BE2C (cell line): ENCODE data around the gene TRIM65. TPM values are rescaled to one million over a fixed set of nuclear protein-coding genes. Genes with fewer than 3 reads are reported as not detected.

Experiments
- DNase-seq: peaks from one replicate; pipeline ENCODE4 v3.0.0-alpha.2; 2020
- H3K27me3 ChIP-seq: fragments of 250-450 bp; sonication (Bioruptor Pico); 2 replicates; pipeline ENCODE4 v1.5.1; 2020; ENCODE audit warnings: mild to moderate bottlenecking
- H3K36me3 ChIP-seq: fragments of 250-450 bp; sonication (Bioruptor Pico); 2 replicates; pipeline ENCODE4 v1.5.1; 2020; ENCODE audit warnings: mild to moderate bottlenecking
- H3K4me1 ChIP-seq: fragments of 250-450 bp; sonication (Bioruptor Pico); 2 replicates; pipeline ENCODE4 v1.5.1; 2020
- H3K4me3 ChIP-seq: 2 replicates; pipeline ENCODE4 v1.5.1; 2011; ENCODE audit warnings: low read depth, low read length
- H3K9me3 ChIP-seq: fragments of 250-450 bp; sonication (Bioruptor Pico); 2 replicates; pipeline ENCODE4 v1.5.1; 2020
- polyA plus RNA-seq: library from polyadenylated mRNA; unstranded; fragments of >200 nt; gene quantifications from one replicate; pipeline ENCODE4 v1.2.1, GENCODE V29; 2012; ENCODE audit warnings: low read depth, missing spikeins; ENCODE audit not compliant: insufficient read length, insufficient read depth
- TF ChIP-seq, protein P1 (sequence below): IDR thresholded peaks from 2 replicates; pipeline ENCODE4 v1.5.1; 2012; ENCODE audit warnings: mild to moderate bottlenecking, low read depth, low read length

Gene TRIM65, protein sequence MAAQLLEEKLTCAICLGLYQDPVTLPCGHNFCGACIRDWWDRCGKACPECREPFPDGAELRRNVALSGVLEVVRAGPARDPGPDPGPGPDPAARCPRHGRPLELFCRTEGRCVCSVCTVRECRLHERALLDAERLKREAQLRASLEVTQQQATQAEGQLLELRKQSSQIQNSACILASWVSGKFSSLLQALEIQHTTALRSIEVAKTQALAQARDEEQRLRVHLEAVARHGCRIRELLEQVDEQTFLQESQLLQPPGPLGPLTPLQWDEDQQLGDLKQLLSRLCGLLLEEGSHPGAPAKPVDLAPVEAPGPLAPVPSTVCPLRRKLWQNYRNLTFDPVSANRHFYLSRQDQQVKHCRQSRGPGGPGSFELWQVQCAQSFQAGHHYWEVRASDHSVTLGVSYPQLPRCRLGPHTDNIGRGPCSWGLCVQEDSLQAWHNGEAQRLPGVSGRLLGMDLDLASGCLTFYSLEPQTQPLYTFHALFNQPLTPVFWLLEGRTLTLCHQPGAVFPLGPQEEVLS
- 34.1 TPM for polyA plus RNA-seq

DNA sequence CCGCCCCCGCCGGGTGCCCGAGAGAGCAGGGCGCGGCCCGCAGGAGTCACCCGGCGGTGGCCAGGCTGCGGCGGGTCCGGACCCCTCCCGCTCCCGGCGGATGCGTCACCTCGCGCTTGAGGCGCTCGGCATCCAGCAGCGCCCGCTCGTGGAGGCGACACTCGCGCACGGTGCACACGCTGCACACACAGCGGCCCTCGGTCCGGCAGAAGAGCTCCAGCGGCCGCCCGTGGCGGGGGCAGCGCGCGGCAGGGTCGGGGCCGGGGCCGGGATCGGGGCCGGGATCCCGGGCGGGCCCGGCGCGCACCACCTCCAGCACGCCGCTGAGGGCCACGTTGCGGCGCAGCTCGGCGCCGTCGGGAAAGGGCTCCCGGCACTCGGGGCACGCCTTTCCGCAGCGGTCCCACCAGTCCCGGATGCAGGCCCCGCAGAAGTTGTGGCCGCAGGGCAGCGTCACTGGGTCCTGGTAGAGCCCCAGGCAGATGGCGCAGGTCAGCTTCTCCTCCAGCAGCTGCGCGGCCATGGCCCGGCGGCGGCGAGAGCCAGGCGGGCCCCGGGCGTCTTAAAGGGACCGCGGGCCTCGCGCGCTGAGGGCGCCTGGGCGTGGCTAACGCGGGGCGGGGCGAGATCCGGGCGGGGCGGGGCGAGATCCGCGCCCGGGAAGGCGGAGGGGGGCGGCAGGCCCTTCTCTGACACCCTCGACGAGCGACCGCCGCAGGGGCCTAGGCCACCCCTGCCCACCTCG lies at the start of gene TRIM65:
TRIM65 (minus strand) TSS at position 537 of the 745 bp plus-strand sequence; CDS start at position 523, 14 bp downstream.
- peaks cover 49% of the 10 kb centered on the region for H3K36me3 ChIP-seq
- TF ChIP-seq, protein P1, sequence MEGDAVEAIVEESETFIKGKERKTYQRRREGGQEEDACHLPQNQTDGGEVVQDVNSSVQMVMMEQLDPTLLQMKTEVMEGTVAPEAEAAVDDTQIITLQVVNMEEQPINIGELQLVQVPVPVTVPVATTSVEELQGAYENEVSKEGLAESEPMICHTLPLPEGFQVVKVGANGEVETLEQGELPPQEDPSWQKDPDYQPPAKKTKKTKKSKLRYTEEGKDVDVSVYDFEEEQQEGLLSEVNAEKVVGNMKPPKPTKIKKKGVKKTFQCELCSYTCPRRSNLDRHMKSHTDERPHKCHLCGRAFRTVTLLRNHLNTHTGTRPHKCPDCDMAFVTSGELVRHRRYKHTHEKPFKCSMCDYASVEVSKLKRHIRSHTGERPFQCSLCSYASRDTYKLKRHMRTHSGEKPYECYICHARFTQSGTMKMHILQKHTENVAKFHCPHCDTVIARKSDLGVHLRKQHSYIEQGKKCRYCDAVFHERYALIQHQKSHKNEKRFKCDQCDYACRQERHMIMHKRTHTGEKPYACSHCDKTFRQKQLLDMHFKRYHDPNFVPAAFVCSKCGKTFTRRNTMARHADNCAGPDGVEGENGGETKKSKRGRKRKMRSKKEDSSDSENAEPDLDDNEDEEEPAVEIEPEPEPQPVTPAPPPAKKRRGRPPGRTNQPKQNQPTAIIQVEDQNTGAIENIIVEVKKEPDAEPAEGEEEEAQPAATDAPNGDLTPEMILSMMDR = peak; percentile 11; the same call in 1 of the 2 replicates
- H3K4me1 ChIP-seq = peaks cover 9% of the 10 kb centered on the region; the same call in 1 of the 2 replicates
- peak within 1 kb of the TSS; percentile 70 for H3K4me3 ChIP-seq
- H3K9me3 ChIP-seq = no peaks in the 10 kb centered on the region
- DNase-seq = peak; percentile 88
- no peaks in the 10 kb centered on the region for H3K27me3 ChIP-seq

DNA sequence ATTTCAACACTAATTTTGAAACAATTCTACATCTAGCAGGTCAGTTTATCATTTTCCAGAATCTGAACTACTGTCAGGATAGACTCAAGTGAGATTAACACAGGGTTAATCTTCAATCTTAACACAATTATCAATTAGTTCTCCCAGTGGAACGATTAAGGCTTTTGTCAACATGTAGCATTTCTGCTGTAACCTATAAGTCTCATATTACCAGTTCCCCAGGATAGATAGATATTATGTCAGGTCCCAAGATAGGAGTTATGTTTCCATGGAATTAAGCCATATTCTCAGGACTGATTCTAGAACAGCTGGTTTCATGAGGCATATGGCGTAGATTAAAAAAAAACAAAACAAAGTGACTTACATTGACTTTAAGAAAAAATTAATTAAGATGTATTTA lies 48.5 kb upstream of the TRIM65 start:
- no peaks in the 10 kb centered on the region for H3K9me3 ChIP-seq
- TF ChIP-seq, protein P1 = no peak
- H3K27me3 ChIP-seq = no peaks in the 10 kb centered on the region
- DNase-seq = no peak
- H3K4me1 ChIP-seq = no peaks in the 10 kb centered on the region; the same call in 1 of the 2 replicates
- H3K36me3 ChIP-seq = peaks cover 21% of the 10 kb centered on the region
- no peak overlapping the region for H3K4me3 ChIP-seq

DNA sequence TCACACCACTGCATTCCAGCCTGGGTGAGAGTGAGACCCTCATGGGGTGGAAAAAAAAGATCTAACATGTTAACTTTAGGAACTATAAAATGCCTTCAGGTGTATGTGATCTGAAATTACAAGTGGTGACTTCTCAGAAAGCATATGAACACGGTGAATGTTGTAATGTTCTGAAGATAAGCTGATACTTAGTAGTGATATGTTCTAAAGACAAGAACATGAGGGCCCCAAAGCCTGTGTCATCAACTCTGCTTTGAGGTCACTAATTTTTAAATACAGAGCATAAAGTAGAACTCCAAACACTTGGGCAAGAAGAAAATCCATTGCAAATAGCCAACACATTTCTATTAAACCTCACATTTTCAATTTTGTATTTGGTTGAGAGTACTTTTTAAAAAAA lies 46.7 kb upstream of the TRIM65 start:
- TF ChIP-seq, protein P1 = no peak
- H3K27me3 ChIP-seq = no peaks in the 10 kb centered on the region
- no peak for DNase-seq

DNA sequence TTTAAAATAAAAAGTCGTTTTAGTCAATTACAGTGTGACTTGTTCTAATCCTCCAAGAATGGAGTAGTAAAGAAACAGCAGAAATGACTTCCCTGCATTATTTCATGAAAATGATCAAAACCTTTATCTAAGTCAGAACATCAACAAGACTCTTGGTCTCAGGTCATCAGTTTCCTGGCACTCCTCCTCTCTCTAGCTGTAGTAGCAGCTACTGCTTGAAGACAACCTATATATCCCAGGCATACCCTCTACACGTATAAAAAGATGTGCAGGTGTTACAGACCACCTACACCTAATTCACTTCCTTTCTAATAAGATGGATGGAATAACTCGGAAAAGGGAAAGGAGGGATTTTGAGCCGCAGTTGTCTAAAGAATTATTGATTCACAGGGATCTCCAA lies 45.7 kb upstream of the TRIM65 start:
- DNase-seq = no peak
- H3K36me3 ChIP-seq = no peaks in the 10 kb centered on the region; the same call in 1 of the 2 replicates

More for the DNA sequence above, 46.7 kb upstream of the TRIM65 start:
- Histone ChIP-seq H3K36me3 (peaks cover 7% of the 10 kb centered on the region), H3K9me3 (no peaks in the 10 kb centered on the region), H3K4me1 (no peaks in the 10 kb centered on the region; the same call in 1 of the 2 replicates), H3K4me3 (no peak overlapping the region)

DNA sequence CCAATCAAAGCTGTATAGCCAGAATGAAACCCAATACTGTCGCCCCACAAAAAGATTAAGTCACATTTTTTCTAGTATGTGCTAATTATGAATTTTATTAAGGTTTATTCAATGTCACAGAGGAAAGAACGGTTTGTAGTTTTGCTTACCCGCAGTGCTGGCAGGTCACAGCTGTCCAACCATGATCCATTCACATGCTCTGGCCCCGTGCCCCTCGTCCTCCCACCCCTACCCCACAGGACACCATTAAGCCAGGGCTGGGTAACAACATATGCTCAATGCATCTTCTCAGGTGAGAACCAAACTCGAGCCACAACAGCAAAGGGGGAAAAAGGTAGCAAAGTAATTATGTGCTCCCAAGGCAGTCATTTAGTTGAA lies 44.7 kb upstream of the TRIM65 start:
- Histone ChIP-seq H3K4me1 (peaks cover 6% of the 10 kb centered on the region), H3K4me3 (peak overlapping the region; percentile 86), H3K27me3 (no peaks in the 10 kb centered on the region), H3K36me3 (no peaks in the 10 kb centered on the region), H3K9me3 (no peaks in the 10 kb centered on the region)
- TF ChIP-seq, protein P1 = no peak
- no peak for DNase-seq

More for the DNA sequence above, 45.7 kb upstream of the TRIM65 start:
- Histone ChIP-seq H3K4me1 (peaks cover 6% of the 10 kb centered on the region), H3K4me3 (no peak overlapping the region), H3K9me3 (no peaks in the 10 kb centered on the region), H3K27me3 (no peaks in the 10 kb centered on the region)
- TF ChIP-seq, protein P1 = no peak
